OCI-LY1 (cell line): Measurements from ENCODE around the gene FZD7.

Experiments used
- EZH2 ChIP-seq: fragments of 200-600 bp; sonication (generic), shearing (Covaris generic); IDR thresholded peaks from 2 replicates; pipeline ENCODE4 v1.8.0; 2017; ENCODE audit warnings: borderline replicate concordance, mixed run types, mild to moderate bottlenecking, antibody characterized with exemption, low read length, moderate library complexity, mixed read lengths
- TF ChIP-seq, protein P1 (sequence below): fragments of 200-600 bp; sonication (generic), shearing (Covaris generic); IDR thresholded peaks from 2 replicates; pipeline ENCODE4 v1.5.1; 2017; ENCODE audit warnings: mild to moderate bottlenecking, antibody characterized with exemption, low read length, moderate library complexity, mixed read lengths

DNA sequence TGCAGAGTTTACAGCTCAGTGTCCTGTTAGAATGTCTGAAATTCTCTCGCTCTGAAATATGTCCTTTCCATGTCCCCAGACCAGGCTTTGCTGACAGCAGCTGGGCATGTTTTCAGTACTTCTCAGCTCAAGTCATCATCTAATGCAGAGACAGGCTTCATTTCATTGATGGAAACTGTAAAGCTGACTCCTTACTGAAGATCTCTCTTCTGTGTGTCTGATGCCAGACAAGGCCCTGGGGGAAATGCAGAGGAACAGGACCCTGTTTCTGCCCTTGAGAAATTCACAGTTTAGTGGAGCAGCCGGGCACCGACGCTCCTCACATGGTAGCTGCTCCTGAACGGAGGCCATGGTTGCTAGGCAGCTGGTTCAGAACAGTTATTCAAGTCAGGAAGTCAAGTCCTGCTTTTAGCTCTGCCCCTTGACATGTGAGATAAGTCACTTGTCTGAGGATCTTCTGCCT lies 24.6 kb upstream of the FZD7 start:
- TF ChIP-seq, protein P1, sequence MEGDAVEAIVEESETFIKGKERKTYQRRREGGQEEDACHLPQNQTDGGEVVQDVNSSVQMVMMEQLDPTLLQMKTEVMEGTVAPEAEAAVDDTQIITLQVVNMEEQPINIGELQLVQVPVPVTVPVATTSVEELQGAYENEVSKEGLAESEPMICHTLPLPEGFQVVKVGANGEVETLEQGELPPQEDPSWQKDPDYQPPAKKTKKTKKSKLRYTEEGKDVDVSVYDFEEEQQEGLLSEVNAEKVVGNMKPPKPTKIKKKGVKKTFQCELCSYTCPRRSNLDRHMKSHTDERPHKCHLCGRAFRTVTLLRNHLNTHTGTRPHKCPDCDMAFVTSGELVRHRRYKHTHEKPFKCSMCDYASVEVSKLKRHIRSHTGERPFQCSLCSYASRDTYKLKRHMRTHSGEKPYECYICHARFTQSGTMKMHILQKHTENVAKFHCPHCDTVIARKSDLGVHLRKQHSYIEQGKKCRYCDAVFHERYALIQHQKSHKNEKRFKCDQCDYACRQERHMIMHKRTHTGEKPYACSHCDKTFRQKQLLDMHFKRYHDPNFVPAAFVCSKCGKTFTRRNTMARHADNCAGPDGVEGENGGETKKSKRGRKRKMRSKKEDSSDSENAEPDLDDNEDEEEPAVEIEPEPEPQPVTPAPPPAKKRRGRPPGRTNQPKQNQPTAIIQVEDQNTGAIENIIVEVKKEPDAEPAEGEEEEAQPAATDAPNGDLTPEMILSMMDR: no peak
- TF ChIP-seq EZH2: no peak
